ENCODE measurements around the gene MSS51.

GRCh38 chr10:73388228-73388627 lies 45.1 kb downstream of the MSS51 start:
- TF ChIP-seq CTCF (IDR thresholded peaks at IDR 0.05): no peak
- no peak for TF ChIP-seq EP300 (IDR thresholded peaks at IDR 0.05; ENCODE audit: low read depth)

Measured in transverse colon (tissue), 3 donors.